ENCODE results near the gene CDC42EP2.
"Not testable (repeated sequence)": the region's sequence is repeated elsewhere in the genome, so short reads cannot be mapped to it uniquely, and the experiment has no call there.

CDC42EP2 gene

DNA sequence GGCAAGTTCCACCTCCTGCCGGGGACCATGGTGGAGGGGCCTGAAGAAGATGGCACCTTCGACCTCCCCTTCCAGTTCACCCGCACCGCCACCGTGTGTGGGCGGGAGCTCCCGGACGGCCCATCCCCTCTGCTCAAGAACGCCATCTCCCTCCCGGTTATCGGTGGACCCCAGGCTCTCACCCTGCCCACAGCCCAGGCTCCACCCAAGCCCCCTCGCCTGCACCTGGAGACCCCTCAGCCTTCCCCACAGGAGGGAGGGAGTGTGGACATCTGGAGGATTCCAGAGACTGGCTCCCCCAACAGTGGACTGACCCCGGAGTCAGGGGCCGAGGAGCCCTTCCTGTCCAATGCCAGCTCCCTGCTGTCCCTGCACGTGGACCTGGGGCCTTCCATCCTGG is 6.4 kb downstream of the CDC42EP2 start:
- no peak for DNase-seq

DNA sequence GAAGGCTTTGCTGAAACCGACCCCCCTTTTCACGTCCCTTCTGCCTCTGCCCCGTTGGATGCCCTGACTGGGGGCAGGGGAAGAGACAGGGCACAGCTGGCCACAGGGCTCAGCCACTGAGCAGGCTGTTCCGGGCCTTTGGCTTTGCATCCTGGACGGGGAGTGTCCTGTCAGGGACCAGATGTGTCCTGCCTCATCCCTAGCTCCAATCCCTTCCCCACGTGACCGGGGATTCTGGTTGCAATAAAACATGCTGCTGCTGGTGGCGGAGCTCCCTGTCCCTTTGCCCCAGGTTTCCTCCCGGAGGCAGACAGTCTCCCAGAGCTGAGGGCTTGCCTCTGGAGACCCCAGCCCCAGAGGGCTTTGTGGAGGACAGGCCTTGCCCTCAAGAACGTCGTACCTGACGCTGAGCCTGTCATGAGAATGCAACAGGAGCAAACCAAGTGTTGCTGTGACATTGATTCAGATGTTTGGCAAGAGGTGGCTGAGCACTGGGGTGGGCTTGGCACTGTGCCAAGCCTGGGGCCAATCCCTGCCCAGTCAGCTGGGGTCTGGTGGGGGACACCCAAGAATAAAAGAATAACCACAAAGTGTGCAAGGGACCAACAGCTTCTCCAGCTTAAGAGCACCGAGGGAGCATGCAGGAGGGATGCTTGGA is 7.3 kb downstream of the CDC42EP2 start:
- no peak for DNase-seq

DNA sequence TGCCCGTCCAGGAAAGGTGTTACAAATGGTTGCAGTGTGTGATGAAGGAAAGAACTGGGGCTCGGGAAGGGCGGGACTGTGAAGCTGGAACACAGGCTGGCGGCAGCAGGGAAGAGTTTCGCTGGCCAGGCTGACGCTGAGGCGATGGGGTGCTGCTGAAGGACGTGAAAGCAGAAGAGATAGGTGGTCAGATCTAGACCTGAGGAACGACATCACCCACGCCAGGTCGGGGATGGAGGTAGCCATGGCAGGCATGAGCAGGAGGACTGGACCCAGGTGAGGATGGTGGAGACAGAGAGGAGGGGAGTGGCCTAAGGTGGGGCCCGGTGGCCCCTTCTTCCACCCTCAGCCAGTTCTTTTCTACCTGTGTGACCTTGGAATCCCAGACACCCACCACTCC is 9.1 kb downstream of the CDC42EP2 start:
- no peak for DNase-seq

DNA sequence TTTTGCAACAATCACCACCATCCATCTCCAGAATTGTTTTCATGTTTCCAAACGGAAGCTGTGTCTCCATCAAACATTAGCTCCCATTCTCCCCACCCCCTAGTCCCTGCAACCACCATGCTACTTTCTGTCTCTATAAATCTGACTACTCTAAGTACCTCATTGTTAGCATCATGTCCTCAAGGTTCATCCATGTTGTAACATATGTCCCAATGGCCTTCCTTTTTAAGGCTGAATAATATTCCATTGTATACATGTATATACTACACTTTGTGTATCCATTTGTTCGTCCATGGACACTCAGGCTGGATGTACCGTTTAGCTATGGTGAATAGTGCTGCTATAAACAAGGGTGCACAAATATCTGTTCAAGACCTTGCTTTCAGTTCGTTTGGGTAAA is 10.8 kb downstream of the CDC42EP2 start:
- no peak for DNase-seq

DNA sequence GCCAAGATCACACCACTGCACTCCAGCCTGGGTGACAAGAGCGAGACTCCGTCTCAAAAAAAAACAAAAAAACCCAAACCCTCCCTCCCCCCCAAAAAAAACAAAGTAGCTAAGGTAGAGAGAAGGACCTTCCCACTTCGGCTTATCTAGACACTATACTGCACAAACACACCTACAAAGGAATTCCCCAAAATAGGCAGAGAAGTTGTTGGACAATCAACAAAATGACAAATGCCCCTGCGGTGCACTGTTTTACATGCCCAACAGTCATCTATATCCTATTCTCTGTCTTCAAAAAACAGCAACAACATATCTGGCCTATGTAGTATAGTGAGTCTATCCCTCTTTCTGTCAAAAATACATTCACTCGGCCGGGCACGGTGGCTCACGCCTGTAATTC is 12.4 kb downstream of the CDC42EP2 start:
- DNase-seq: no peak

DNA sequence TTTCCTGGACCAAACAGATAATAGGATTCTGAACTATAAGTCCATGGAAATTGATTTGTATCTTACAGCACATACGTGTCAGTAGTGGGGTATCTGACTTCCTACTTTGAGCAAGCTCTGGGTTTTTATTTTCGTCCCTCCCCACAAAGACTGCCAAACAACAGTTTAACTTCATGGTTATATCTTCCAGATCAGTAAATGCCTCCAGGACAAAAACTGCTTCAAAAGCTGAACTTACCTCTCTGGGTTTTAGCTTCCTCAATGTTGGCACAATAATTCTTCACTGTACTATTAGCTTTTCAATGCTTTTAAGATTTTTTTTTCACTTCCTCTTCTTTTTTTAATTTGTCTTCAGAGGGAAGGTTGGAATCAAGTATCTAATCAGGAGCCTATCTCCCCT is 14.8 kb downstream of the CDC42EP2 start:
- no peak for DNase-seq

DNA sequence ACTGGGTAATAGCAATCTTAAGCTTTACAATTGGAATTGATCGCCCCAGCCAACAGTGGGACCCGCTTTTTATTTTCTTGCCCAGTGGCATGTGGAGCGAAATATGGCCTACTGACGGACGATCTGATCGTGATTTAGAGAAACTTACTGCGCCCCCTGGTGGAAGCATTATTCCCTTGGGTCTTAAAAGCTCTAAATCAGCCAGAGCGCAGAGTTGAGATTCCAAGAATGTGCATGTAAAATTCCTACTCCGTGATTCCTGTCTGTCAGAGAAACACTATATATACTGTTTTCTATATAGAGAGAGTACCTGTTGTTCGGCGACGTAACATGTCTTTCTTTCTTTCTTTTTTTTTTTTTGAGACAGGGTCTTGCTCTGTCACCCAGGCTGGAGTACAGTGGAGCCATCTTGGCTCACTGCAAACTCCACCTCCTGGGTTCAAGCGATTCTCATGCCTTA is 15.3 kb downstream of the CDC42EP2 start:
- peak; percentile 97 for DNase-seq

DNA sequence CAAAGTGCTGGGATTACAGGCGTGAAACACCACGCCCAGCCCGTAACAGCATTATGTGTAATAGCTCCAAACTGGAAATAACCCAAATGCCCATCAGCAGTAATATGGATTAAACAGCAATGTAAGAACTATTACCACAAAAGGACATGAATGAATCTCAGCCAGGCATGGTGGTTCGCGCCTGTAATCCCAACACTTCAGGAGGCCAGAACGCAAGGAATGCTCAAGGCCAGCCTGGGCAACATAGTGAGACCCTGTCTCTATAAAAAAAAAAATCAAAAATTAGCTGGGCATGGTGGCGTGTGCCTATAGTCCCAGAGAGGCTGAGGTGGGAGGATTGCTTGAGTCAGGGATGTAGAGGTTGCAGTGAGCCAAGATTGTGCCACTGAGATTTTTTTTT is 15.9 kb downstream of the CDC42EP2 start:
- DNase-seq: no peak

DNA sequence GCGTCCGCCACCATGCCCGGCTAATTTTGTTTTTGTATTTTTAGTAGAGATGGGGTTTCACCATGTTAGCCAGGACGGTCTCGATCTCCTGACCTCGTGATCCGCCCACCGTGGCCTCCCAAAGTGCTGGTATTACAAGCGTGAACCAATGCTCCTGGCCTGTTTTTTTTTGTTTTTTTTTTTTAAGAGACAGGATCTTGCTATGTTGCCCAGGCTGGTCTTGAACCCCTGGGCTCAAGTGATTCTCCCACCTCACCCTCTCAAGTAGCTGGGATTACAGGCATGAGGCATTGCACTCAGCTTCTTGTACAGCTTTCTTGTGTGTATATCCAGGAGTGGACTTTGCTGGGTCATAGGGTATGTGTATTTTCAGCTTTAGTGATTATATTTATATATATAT is 17.9 kb downstream of the CDC42EP2 start:
- not testable (repeated sequence) for DNase-seq

DNA sequence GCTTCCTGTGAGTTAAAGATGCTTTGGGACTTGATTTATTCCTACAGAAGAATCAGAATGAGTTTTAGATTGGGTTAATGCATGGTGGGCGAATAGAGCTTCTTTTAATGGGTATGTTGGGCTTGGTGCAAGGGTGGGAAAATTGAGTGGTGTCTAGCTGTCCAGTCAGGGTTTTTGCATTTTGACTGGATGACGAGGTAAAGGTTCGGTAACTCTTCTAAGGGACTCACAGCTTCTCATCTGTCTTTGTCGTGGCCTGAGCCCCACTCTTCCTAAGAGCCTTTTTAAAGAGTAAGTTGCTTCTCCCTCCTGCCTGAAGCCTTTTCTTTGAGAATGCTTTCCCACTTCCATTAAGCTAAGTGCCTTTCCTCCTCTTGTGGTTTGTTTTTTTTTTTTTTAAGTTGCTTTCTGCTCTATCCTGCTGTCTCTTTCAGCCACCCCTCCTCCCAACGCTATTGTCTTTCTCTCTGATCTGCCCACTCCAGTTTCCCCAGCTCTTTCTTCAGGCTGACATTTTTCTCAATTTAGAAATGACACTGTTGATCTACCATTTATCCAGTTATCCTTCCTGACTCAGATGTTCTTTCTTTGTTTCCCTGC is 20.1 kb downstream of the CDC42EP2 start:
- no peak for DNase-seq

DNA sequence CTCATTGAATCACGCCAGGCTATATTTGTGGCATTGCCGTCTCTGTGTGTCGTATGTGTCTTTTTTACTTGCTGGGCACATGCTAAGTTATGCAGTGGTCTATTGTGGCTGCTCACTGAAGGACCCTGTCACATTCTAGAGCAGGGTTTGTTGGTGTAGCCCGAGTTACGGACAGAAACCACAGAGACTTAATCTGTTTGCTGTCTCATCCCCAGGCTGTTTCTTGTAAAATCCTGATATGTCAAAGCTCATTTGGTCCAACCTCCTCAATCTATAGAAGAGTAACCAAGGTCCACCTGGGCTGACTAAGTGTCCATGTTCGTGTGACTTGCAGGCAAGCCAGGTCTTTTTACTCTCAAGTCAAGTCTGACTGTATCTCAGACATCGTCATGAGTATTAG is 24.0 kb downstream of the CDC42EP2 start:
- DNase-seq: no peak

DNA sequence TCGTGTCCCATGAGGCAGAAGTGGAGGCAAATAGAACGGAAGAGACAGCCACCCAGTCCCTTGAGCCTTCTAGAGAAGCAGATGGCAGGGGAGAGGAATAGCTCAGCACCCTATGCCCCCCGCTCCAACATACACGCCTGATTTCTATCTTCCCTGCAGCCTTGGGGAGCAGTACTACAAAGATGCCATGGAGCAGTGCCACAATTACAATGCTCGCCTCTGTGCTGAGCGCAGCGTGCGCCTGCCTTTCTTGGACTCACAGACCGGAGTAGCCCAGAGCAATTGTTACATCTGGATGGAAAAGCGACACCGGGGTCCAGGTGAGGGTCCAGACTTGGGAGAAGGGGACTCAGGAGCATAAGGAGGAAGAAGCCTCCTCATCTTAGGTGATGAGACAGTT is 25.6 kb downstream of the CDC42EP2 start:
- no peak for DNase-seq

DNA sequence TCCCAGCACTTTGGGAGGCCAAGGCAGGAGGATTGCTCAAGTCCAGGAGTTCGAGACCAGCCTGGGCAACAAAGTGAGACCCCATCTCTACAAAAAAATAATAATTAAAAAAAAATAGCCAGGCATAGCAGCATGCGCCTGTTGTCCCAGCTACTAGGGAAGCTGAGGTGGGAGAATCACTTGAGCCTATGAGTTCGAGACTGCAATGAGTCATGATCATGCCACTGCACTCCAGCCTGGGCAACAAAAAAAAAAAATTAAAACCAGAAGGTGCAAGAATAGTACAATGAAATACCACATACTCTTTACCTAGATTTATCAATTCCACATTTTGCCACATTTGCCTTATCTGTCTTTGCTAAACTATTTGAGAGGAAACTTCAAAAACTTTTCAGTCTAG is 27.2 kb downstream of the CDC42EP2 start:
- DNase-seq: no peak

DNA sequence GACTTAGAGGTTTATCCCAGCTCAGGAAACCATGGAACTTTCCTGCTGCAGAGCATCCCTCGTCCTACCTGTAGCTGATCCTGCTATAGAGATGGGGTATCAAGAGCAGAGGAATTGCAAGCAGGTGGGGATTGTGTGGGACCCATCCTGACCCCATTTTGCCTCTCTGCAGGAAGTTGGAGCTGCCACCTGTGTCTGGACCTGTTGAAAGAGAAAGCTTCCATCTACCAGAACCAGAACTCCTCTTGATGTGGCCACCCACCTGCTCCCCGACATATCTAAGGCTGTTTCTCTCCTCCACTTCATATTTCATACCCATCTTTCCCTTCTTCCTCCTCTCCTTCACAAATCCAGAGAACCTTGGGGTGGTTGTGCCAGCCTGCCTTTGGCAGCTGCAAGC is 36.8 kb downstream of the CDC42EP2 start:
- DNase-seq: no peak

DNA sequence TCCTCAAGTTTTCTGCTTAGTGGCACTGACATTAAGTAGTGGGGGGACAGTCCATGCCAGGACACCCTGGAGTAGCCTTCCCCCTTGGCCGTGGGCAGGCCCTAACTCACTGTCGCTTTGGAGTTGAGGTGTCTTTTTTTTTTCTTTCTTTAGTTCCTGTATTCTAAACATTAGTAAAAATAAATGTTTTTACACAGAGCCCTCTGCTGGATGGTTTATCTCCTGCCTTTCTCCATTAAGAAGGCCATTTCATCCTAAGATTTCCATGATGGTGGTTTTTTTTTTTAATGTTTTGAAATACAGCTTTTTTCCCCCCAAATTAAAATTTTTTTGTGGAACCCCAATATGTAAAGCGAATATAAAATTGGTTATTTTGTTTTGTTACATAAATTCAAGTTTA is 38.1 kb downstream of the CDC42EP2 start:
- DNase-seq: no peak

DNA sequence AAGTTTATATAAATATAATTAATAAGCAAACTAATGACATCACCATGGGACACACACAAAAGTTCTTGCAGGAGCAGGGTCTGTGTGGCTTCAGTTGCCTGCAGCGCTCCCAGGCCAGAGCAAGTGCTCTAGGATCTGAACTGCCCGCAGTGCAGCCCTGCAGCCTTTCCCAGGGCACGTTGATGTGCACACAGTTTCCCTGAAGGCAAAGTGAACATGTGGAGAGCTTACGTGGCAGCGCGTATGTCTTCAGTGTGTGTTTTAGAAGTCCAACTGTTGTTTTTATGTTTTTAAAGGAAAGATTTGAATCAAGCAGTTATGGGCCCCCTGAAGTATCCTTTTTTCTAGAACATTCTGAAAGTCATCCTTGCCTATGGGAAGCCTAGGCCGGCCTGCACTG is 38.7 kb downstream of the CDC42EP2 start:
- DNase-seq: no peak

DNA sequence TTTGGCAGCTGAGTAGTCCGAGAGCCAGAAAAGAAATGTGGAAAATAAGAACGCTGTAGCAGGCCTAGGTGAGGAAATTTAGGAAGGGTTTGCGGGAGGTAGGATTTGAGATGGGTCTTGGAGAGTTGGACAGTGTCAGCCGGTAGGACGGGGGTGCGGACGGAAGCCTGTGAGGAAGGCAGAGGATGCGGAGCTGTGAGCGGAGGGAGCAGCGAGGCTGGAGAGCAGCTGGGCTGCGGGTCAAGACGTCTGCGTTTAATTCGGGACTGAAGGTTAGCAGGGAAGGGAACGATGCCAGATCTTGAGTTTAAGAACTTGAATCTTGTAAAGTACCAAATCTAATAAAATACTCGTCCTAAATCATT is 39.2 kb downstream of the CDC42EP2 start:
- DNase-seq: peak; percentile 87

DNA sequence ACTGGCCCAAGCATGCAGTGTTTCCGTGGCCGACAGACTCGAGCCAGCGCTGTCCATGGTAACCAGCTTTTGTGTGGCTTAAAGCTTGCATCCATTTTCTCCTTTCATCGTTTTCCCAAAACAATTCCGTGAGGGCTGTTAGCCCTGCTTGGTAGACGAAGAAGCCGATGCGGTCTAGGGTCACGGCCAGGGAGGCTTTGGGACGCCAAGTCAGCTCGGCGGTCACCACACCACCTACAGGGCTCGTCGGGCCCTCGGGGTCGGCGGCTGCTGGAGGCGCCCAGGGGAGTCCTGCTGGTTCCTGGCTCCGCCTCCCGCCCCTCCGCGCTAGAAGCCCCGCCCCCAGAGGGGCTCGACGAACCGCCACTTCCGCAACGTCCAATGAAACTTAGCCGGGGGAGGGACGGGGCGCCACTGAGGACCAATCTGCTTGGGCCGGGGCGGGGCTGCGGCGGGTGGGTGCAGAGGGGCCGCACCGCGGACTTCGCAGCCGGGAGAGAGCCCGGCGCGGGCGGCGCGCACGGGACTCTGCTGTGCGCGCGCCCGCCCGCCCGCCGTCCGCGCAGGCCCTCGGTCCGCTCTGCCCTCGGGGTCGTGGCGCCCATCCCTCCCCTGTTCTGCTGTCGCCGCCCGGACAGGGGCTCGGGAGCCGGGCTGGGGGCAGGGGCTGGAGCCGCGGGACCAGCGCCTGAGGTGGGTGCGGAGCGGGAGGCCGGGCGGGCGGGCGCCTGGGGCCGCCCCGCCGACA is 39.8 kb downstream of the CDC42EP2 start, which contains the start of gene TIGD3:
Gene TIGD3, plus strand, starts transcription at position 487 of the 748 bp plus-strand sequence. CDS start 1,058 bp downstream, outside the sequence.
- DNase-seq: peak; percentile 98

DNA sequence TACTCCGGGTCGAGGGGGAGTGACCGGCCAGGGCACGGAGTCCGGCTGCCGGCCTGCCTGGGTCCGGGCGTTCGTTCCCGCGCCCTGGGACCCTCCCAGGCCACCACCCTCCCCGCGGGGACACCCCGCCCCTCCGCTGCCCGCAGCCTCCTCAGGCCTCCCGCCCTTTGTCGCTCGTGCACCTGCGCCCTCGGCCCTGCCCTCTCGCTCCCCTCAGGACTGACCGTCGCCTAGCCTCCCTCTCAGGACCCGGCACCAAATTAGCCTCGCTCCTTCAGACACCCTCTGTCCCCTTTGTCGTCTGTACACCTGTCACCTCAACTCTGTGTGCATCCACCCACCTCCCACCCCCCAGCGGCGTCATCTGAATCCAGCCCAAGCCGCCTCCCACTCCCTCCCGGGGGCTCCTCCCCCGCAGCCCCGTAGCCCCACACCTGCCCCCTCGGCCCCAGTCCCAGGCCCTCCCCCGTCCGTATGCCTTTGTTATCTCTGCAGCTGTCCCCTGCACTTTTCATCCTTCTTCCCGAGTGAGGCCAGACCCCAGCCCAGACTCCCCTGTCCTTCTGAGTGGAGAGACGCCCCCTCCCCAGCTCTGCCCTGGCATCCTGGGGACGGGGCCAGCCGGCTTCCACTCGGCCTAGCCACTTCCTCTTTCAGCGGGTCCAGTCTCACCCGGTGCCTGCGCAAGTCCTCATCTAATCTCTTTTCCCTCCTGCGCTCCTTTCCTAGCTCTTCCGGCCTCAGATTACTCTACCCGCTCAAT is 40.5 kb downstream of the CDC42EP2 start:
- peak; percentile 92 for DNase-seq

DNA sequence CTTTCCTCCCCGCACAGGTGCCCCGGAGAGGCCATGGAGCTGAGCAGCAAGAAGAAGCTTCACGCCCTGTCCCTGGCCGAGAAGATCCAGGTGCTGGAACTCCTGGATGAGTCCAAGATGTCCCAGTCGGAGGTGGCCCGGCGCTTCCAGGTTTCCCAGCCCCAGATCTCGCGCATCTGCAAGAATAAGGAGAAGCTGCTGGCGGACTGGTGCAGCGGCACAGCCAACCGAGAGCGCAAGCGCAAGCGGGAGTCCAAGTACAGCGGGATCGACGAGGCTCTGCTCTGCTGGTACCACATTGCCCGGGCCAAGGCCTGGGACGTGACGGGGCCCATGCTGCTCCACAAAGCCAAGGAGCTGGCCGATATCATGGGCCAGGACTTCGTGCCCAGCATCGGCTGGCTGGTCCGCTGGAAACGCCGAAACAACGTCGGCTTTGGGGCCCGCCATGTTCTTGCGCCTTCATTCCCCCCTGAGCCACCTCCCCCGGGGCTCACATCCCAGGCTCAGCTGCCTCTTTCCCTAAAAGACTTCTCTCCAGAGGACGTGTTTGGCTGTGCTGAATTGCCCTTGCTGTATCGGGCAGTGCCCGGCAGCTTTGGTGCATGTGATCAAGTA is 41.2 kb downstream of the CDC42EP2 start:
- DNase-seq: peak; percentile 92

DNA sequence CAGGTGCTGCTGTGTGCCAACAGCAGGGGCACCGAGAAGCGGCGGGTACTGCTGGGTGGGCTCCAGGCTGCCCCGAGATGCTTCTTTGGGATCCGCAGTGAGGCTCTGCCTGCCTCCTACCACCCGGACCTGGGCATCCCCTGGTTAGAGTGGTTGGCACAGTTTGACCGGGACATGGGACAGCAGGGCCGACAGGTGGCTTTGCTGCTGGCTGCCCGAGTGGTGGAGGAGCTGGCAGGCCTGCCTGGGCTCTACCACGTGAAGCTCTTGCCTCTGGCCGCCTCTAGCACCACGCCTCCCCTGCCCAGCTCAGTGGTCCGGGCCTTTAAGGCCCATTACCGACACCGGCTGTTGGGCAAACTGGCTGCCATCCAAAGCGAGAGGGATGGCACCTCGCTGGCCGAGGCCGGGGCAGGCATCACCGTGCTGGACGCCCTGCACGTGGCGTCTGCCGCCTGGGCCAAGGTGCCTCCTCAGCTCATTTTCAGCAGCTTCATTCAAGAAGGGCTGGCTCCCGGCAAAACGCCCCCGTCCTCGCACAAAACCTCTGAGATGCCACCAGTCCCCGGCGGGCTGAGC is 41.8 kb downstream of the CDC42EP2 start:
- no peak for DNase-seq

DNA sequence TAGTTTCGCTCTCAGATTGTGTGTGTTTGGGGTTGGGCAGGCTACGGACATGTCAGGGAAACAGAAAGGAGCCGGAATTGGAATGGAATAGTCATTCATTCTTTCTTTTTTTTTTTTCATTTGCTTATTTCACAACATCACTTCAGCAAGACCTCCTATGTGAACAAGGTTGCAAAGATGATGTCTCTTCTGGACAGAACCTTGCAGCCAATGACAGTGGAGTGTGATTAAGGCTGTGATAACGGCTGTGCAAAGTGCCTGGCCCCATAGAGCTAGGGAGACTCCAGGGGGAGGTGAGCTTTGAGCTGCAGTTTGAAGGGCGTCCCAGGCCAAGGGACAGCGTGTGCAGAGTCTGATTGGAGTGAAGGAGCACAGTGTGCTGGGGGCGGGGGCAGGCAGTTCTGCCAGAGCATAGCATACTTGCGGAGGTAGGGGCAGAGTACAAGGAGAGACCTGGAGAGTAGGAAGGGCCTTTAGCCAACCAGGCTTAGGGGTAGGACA is 43.2 kb downstream of the CDC42EP2 start:
- DNase-seq: no peak

All from NCI-H510A treated with DMSO at 0.1 percent for 48 hours (cell line).